ENCODE measurements around the gene FBXO44. TPM values are rescaled to one million over a fixed set of nuclear protein-coding genes. Genes with fewer than 3 reads are reported as not detected.

The FBXO44 gene
- total RNA-seq, 1 experiment from 2014 or later, result 22.6 TPM

- Mint-ChIP-seq H3K4me1 (ENCODE audit: low read depth, unreplicated experiment) (peaks cover 13% of the 10 kb centered on the region), H3K4me3 (ENCODE audit: unreplicated experiment) (no peak overlapping the region), H3K36me3 (ENCODE audit: insufficient read depth, unreplicated experiment) (no peaks in the 10 kb centered on the region), H3K27me3 (ENCODE audit: insufficient read depth, unreplicated experiment) (peaks cover 25% of the 10 kb centered on the region), H3K27ac (ENCODE audit: unreplicated experiment) (no peak overlapping the region), H3K9me3 (ENCODE audit: unreplicated experiment) (no peaks in the 10 kb centered on the region)
- ChIA-PET POLR2A (no interaction called here), CTCF (no interaction called here)
- Histone ChIP-seq H3K9me3 (no peaks in the 10 kb centered on the region), H3K27me3 (replicated peaks; ENCODE audit: control insufficient read depth, insufficient read depth, low read length) (no peaks in the 10 kb centered on the region; the same call in 1 of the 2 replicates), H3K4me3 (ENCODE audit: low read depth, low read length) (no peak overlapping the region), H3K36me3 (ENCODE audit: control insufficient read depth, insufficient read depth, low read length) (no peaks in the 10 kb centered on the region), H3K4me1 (peaks cover 8% of the 10 kb centered on the region; the same call in 1 of the 2 replicates)
- intact Hi-C loops (cut with micrococcal nuclease; ENCODE audit: unreplicated experiment), result no loop called here
- no TSS peak for BruUV-seq (replicated peaks)
- DNase-seq, result no peak
- no peak for TF ChIP-seq CTCF (IDR thresholded peaks at IDR 0.05; ENCODE audit: insufficient read depth in 1 of 2, low read depth in 1 of 2, low read length in 1 of 2, severe bottlenecking in 1 of 2, unreplicated experiment in 1 of 2)
These were observed 39.2 kb downstream of the FBXO44 start for GRCh38 chr1:11693917-11694316.

- ChIA-PET POLR2A (no interaction called here), CTCF (interaction anchor here (1.5 kb wide), 1 partner anchor 14 kb away, joined by 4 read pairs; no protein-coding TSS in a partner anchor)
- H3K27me3 ChIP-seq (replicated peaks; ENCODE audit: control insufficient read depth, insufficient read depth, low read length), result no peaks in the 10 kb centered on the region; the same call in 1 of the 2 replicates
- intact Hi-C loops (cut with micrococcal nuclease; ENCODE audit: unreplicated experiment), result no loop called here
- H3K9me3 ChIP-seq, result no peaks in the 10 kb centered on the region
- no peaks in the 10 kb centered on the region for H3K4me1 ChIP-seq
- no peak for DNase-seq
- no peaks in the 10 kb centered on the region for H3K36me3 Mint-ChIP-seq (ENCODE audit: insufficient read depth, unreplicated experiment)
- H3K36me3 ChIP-seq (ENCODE audit: control insufficient read depth, insufficient read depth, low read length), result no peaks in the 10 kb centered on the region
- peaks cover 18% of the 10 kb centered on the region for H3K27me3 Mint-ChIP-seq (ENCODE audit: insufficient read depth, unreplicated experiment)
- H3K9me3 Mint-ChIP-seq (ENCODE audit: unreplicated experiment), result no peaks in the 10 kb centered on the region
- no peak overlapping the region for H3K27ac Mint-ChIP-seq (ENCODE audit: unreplicated experiment)
- no peaks in the 10 kb centered on the region for H3K4me1 Mint-ChIP-seq (ENCODE audit: low read depth, unreplicated experiment)
- no TSS peak for BruUV-seq (replicated peaks)
- no peak overlapping the region for H3K4me3 ChIP-seq (ENCODE audit: low read depth, low read length)
- TF ChIP-seq CTCF (IDR thresholded peaks at IDR 0.05; ENCODE audit: insufficient read depth in 1 of 2, low read depth in 1 of 2, low read length in 1 of 2, severe bottlenecking in 1 of 2, unreplicated experiment in 1 of 2), result no peak
- no peak overlapping the region for H3K4me3 Mint-ChIP-seq (ENCODE audit: unreplicated experiment)
These were observed 41.2 kb downstream of the FBXO44 start for GRCh38 chr1:11695861-11696260.

GRCh38 chr1:11697188-11697892, 42.7 kb downstream of the FBXO44 start:
- peaks cover 12% of the 10 kb centered on the region for H3K27me3 Mint-ChIP-seq (ENCODE audit: insufficient read depth, unreplicated experiment)
- Histone ChIP-seq H3K9me3 (no peaks in the 10 kb centered on the region), H3K27me3 (replicated peaks; ENCODE audit: control insufficient read depth, insufficient read depth, low read length) (no peaks in the 10 kb centered on the region), H3K36me3 (ENCODE audit: control insufficient read depth, insufficient read depth, low read length) (no peaks in the 10 kb centered on the region), H3K4me3 (ENCODE audit: low read depth, low read length) (no peak overlapping the region), H3K4me1 (no peaks in the 10 kb centered on the region)
- no peak overlapping the region for H3K4me3 Mint-ChIP-seq (ENCODE audit: unreplicated experiment)
- no peaks in the 10 kb centered on the region for H3K9me3 Mint-ChIP-seq (ENCODE audit: unreplicated experiment)
- DNase-seq, result no peak
- BruUV-seq (replicated peaks), result no TSS peak
- intact Hi-C loops (cut with micrococcal nuclease; ENCODE audit: unreplicated experiment), result no loop called here
- POLR2A ChIA-PET, result interaction anchor here (0.6 kb wide), 3 partner anchors 21 to 662 kb away, joined by 3 to 5 read pairs (median 3); no protein-coding TSS in a partner anchor
- CTCF ChIA-PET, result interaction anchor here (0.7 kb wide), 1 partner anchor 34 kb away, joined by 4 read pairs; the partner anchor contains the start of gene FBXO6
- H3K36me3 Mint-ChIP-seq (ENCODE audit: insufficient read depth, unreplicated experiment), result no peaks in the 10 kb centered on the region
- H3K4me1 Mint-ChIP-seq (ENCODE audit: low read depth, unreplicated experiment), result no peaks in the 10 kb centered on the region
- no peak for TF ChIP-seq CTCF (IDR thresholded peaks at IDR 0.05; ENCODE audit: insufficient read depth in 1 of 2, low read depth in 1 of 2, low read length in 1 of 2, severe bottlenecking in 1 of 2, unreplicated experiment in 1 of 2)
- no peak overlapping the region for H3K27ac Mint-ChIP-seq (ENCODE audit: unreplicated experiment)
